Measurements from ENCODE around the gene SHROOM1. TPM values are rescaled to one million over a fixed set of nuclear protein-coding genes. Genes with fewer than 3 reads are reported as not detected.
"Not testable (repeated sequence)": the region's sequence is repeated elsewhere in the genome, so short reads cannot be mapped to it uniquely, and the experiment has no call there.

SHROOM1 gene
- total and polyA plus RNA-seq, 2 donors (not counting 1 experiment from before 2014, with no cell fraction given): 2.9 to 6.1 TPM

DNA sequence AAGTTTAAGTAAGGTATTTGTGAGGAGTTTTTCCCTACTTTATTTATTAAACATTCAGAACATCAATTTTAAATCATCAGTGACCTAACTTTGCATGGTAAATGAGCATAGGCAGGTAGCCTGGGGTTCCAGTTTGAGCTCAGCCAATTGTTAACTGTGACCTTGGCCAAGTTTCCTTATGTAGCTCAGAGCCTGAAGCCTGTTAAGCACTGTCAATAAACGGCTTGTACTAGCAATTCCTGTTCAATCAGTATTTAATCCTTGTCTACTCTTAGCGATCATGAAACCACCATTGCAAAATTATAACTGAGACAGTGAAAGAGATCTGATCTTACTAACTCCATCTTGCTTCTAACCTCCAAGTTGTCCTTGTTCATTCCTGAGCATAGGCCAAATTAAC lies 22.0 kb downstream of the SHROOM1 start:
- H3K4me1 ChIP-seq (ENCODE audit: control insufficient read depth, extremely low read depth, insufficient read depth, low read length): no peaks in the 10 kb centered on the region
- no peak for TF ChIP-seq EZH2 (IDR thresholded peaks at IDR 0.05; ENCODE audit: low read length, missing control alignments)
- TF ChIP-seq, protein P1, sequence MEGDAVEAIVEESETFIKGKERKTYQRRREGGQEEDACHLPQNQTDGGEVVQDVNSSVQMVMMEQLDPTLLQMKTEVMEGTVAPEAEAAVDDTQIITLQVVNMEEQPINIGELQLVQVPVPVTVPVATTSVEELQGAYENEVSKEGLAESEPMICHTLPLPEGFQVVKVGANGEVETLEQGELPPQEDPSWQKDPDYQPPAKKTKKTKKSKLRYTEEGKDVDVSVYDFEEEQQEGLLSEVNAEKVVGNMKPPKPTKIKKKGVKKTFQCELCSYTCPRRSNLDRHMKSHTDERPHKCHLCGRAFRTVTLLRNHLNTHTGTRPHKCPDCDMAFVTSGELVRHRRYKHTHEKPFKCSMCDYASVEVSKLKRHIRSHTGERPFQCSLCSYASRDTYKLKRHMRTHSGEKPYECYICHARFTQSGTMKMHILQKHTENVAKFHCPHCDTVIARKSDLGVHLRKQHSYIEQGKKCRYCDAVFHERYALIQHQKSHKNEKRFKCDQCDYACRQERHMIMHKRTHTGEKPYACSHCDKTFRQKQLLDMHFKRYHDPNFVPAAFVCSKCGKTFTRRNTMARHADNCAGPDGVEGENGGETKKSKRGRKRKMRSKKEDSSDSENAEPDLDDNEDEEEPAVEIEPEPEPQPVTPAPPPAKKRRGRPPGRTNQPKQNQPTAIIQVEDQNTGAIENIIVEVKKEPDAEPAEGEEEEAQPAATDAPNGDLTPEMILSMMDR (conservative IDR thresholded peaks at IDR 0.05 in 1 of 2, IDR thresholded peaks at IDR 0.05 in 1 of 2; ENCODE audit: low read depth in 1 of 2, low read length in 2 of 2): no peak
- no peak for DNase-seq (ENCODE audit: low read depth in 2 of 2)
- no peak overlapping the region for H2AFZ ChIP-seq (ENCODE audit: low read length)
- H3K27me3 ChIP-seq (ENCODE audit: control insufficient read depth, insufficient read depth, low read length): peaks cover 25% of the 10 kb centered on the region
- H3K36me3 ChIP-seq (ENCODE audit: control insufficient read depth, insufficient read depth, low read length): no peaks in the 10 kb centered on the region
- H4K20me1 ChIP-seq (ENCODE audit: control insufficient read depth, extremely low read depth, insufficient read depth, low read length): no peaks in the 10 kb centered on the region
- H3K4me2 ChIP-seq (ENCODE audit: extremely low read depth, insufficient read depth, low read length): no peak overlapping the region
- no peaks in the 10 kb centered on the region for H3K79me2 ChIP-seq (ENCODE audit: control insufficient read depth, insufficient read depth, low read length)
- no peaks in the 10 kb centered on the region for H3K9me3 ChIP-seq (ENCODE audit: control insufficient read depth, insufficient read depth, low read depth, low read length)
- H3K9ac ChIP-seq (ENCODE audit: insufficient read depth, low read length): no peak overlapping the region
- H3K4me3 ChIP-seq (replicated peaks in 1 of 4; ENCODE audit: control extremely low read depth in 1 of 4, insufficient read depth in 1 of 4, low read depth in 3 of 4, low read length in 4 of 4): no peak overlapping the region
- no peak overlapping the region for H3K27ac ChIP-seq (ENCODE audit: insufficient read depth, low read length)

GRCh38 chr5:132807163-132807838 lies 23.1 kb downstream of the SHROOM1 start:
- no peak overlapping the region for H3K9ac ChIP-seq (ENCODE audit: insufficient read depth, low read length)
- H3K4me2 ChIP-seq (ENCODE audit: extremely low read depth, insufficient read depth, low read length): no peak overlapping the region
- H4K20me1 ChIP-seq (ENCODE audit: control insufficient read depth, extremely low read depth, insufficient read depth, low read length): no peaks in the 10 kb centered on the region
- H3K27me3 ChIP-seq (ENCODE audit: control insufficient read depth, insufficient read depth, low read length): peaks cover 15% of the 10 kb centered on the region
- H3K4me3 ChIP-seq (replicated peaks in 1 of 4; ENCODE audit: control extremely low read depth in 1 of 4, insufficient read depth in 1 of 4, low read depth in 3 of 4, low read length in 4 of 4): no peak overlapping the region
- H3K4me1 ChIP-seq (ENCODE audit: control insufficient read depth, extremely low read depth, insufficient read depth, low read length): no peaks in the 10 kb centered on the region
- H3K9me3 ChIP-seq (ENCODE audit: control insufficient read depth, insufficient read depth, low read depth, low read length): no peaks in the 10 kb centered on the region
- H3K27ac ChIP-seq (ENCODE audit: insufficient read depth, low read length): no peak overlapping the region
- no peak for DNase-seq (ENCODE audit: low read depth in 2 of 2)
- no peak overlapping the region for H2AFZ ChIP-seq (ENCODE audit: low read length)
- H3K79me2 ChIP-seq (ENCODE audit: control insufficient read depth, insufficient read depth, low read length): no peaks in the 10 kb centered on the region
- no peaks in the 10 kb centered on the region for H3K36me3 ChIP-seq (ENCODE audit: control insufficient read depth, insufficient read depth, low read length)
- TF ChIP-seq, protein P1 (conservative IDR thresholded peaks at IDR 0.05 in 1 of 2, IDR thresholded peaks at IDR 0.05 in 1 of 2; ENCODE audit: low read depth in 1 of 2, low read length in 2 of 2): no peak
- TF ChIP-seq EZH2 (IDR thresholded peaks at IDR 0.05; ENCODE audit: low read length, missing control alignments): no peak

DNA sequence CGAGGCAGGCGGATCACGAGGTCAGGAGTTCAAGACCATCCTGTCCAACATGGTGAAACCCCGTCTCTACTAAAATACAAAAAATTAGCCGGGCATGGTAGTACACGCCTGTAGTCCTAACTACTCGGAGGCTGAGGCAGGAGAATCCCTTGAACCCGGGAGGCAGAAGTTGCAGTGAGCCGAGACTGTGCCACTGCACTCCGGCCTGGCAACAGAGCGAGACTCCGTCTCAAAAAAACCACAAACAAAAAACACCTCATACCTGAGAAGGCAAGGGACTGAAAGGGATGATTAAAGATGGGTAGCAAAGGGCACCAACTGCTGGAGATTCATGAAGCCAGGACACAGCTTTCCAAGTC lies 23.7 kb downstream of the SHROOM1 start:
- H3K4me3 ChIP-seq (replicated peaks in 1 of 4; ENCODE audit: control extremely low read depth in 1 of 4, insufficient read depth in 1 of 4, low read depth in 3 of 4, low read length in 4 of 4); H3K27me3 ChIP-seq (ENCODE audit: control insufficient read depth, insufficient read depth, low read length); H2AFZ ChIP-seq (ENCODE audit: low read length); H4K20me1 ChIP-seq (ENCODE audit: control insufficient read depth, extremely low read depth, insufficient read depth, low read length); H3K79me2 ChIP-seq (ENCODE audit: control insufficient read depth, insufficient read depth, low read length); H3K4me1 ChIP-seq (ENCODE audit: control insufficient read depth, extremely low read depth, insufficient read depth, low read length); DNase-seq (ENCODE audit: low read depth in 2 of 2); H3K9ac ChIP-seq (ENCODE audit: insufficient read depth, low read length); H3K27ac ChIP-seq (ENCODE audit: insufficient read depth, low read length); H3K9me3 ChIP-seq (ENCODE audit: control insufficient read depth, insufficient read depth, low read depth, low read length); H3K4me2 ChIP-seq (ENCODE audit: extremely low read depth, insufficient read depth, low read length); H3K36me3 ChIP-seq (ENCODE audit: control insufficient read depth, insufficient read depth, low read length): not testable (repeated sequence)

- H3K36me3 ChIP-seq (ENCODE audit: control insufficient read depth, insufficient read depth, low read length); H3K27me3 ChIP-seq (ENCODE audit: control insufficient read depth, insufficient read depth, low read length); H4K20me1 ChIP-seq (ENCODE audit: control insufficient read depth, extremely low read depth, insufficient read depth, low read length); H3K27ac ChIP-seq (ENCODE audit: insufficient read depth, low read length); H3K9me3 ChIP-seq (ENCODE audit: control insufficient read depth, insufficient read depth, low read depth, low read length); H3K79me2 ChIP-seq (ENCODE audit: control insufficient read depth, insufficient read depth, low read length); H2AFZ ChIP-seq (ENCODE audit: low read length); DNase-seq (ENCODE audit: low read depth in 2 of 2); H3K4me2 ChIP-seq (ENCODE audit: extremely low read depth, insufficient read depth, low read length); H3K9ac ChIP-seq (ENCODE audit: insufficient read depth, low read length); H3K4me3 ChIP-seq (replicated peaks in 1 of 4; ENCODE audit: control extremely low read depth in 1 of 4, insufficient read depth in 1 of 4, low read depth in 3 of 4, low read length in 4 of 4); H3K4me1 ChIP-seq (ENCODE audit: control insufficient read depth, extremely low read depth, insufficient read depth, low read length): not testable (repeated sequence)
These were observed 24.6 kb downstream of the SHROOM1 start for GRCh38 chr5:132805872-132806271.

GRCh38 chr5:132804219-132804618 lies 26.2 kb downstream of the SHROOM1 start:
- H3K27me3 ChIP-seq (ENCODE audit: control insufficient read depth, insufficient read depth, low read length); H3K4me1 ChIP-seq (ENCODE audit: control insufficient read depth, extremely low read depth, insufficient read depth, low read length); H3K79me2 ChIP-seq (ENCODE audit: control insufficient read depth, insufficient read depth, low read length); H3K4me3 ChIP-seq (replicated peaks in 1 of 4; ENCODE audit: control extremely low read depth in 1 of 4, insufficient read depth in 1 of 4, low read depth in 3 of 4, low read length in 4 of 4); H3K9me3 ChIP-seq (ENCODE audit: control insufficient read depth, insufficient read depth, low read depth, low read length); H3K4me2 ChIP-seq (ENCODE audit: extremely low read depth, insufficient read depth, low read length); H3K36me3 ChIP-seq (ENCODE audit: control insufficient read depth, insufficient read depth, low read length); H3K27ac ChIP-seq (ENCODE audit: insufficient read depth, low read length); H4K20me1 ChIP-seq (ENCODE audit: control insufficient read depth, extremely low read depth, insufficient read depth, low read length); H2AFZ ChIP-seq (ENCODE audit: low read length); DNase-seq (ENCODE audit: low read depth in 2 of 2); H3K9ac ChIP-seq (ENCODE audit: insufficient read depth, low read length): not testable (repeated sequence)
